HepG2 (cell line): Measurements from ENCODE around the gene TMEM174. TPM values are rescaled to one million over a fixed set of nuclear protein-coding genes. Genes with fewer than 3 reads are reported as not detected.
"Not testable (repeated sequence)": the region's sequence is repeated elsewhere in the genome, so short reads cannot be mapped to it uniquely, and the experiment has no call there.

Experiments used
- ATAC-seq: fragments of 200-7000 bp; cut with Tn5 transposase; 3 replicates; pipeline ENCODE4 v1.9.1; 2020; ENCODE audit warnings: mild to moderate bottlenecking, moderate library complexity
- BruUV-seq: library from RNA; stranded (reverse); fragments of 400-500 nt; replicated peaks from 2 replicates; lab custom pipeline; 2021; lab: Mats Ljungman, UMichigan
- CTCF ChIA-PET: fragments of 300-600 bp; formaldehyde crosslinking; extraction: SDS; loops from one replicate; lab custom pipeline; 2021; ENCODE audit warnings: low total read pairs, inconsistent platforms, low intra/inter-chr PET ratio; lab: Yijun Ruan, JAX
- POLR2A ChIA-PET: fragments of 350-600 bp; sonication (Branson Sonifier 250); formaldehyde crosslinking; loops from one replicate; lab custom pipeline; 2020; ENCODE audit warnings: antibody characterized with exemption, inconsistent platforms; lab: Yijun Ruan, JAX
- DNase-seq: peaks from one replicate; pipeline ENCODE4 v3.0.0-alpha.2; 2015; ENCODE audit warnings: low spot score
- FAIRE-seq: peaks from 3 replicates; lab custom pipeline; 2011; peaks lifted over from hg19 to GRCh38; lab: Jason Lieb, UNC
- H2AFZ ChIP-seq: one replicate; pipeline ENCODE4 v1.6.1; 2011; ENCODE audit warnings: low read length, inconsistent platforms
- H3K27ac ChIP-seq: fragments of 300-600 bp; 3 replicates; pipeline ENCODE4 v1.8.0; 2011; ENCODE audit warnings: mixed run types, mild to moderate bottlenecking, mixed read lengths, low read length, inconsistent platforms; ENCODE audit not compliant: insufficient read depth; ENCODE audit errors: extremely low read length
- H3K27me3 ChIP-seq, 2 experiments: fragments of 200-600 bp in 1 of 2; 2 replicates in 1 of 2; 3 replicates in 1 of 2; pipeline versions ENCODE4 v1.6.0 to v1.8.0; 2011; ENCODE audit warnings: low read length in 2 of 2, mild to moderate bottlenecking in 2 of 2, moderate library complexity in 2 of 2, inconsistent platforms in 1 of 2; ENCODE audit not compliant: insufficient read depth in 2 of 2, control insufficient read depth in 1 of 2
- H3K36me3 ChIP-seq, 2 experiments: fragments of 200-600 bp in 1 of 2; replicated peaks in 1 of 2; 2 replicates in 1 of 2; 3 replicates in 1 of 2; pipeline versions ENCODE4 v1.5.1 to v1.8.0; 2011; ENCODE audit warnings: low read length in 2 of 2, inconsistent platforms in 1 of 2; ENCODE audit not compliant: insufficient read depth in 2 of 2, control insufficient read depth in 1 of 2
- H3K4me1 ChIP-seq: 2 replicates; pipeline ENCODE4 v1.5.1; 2012; ENCODE audit warnings: low read length, inconsistent platforms; ENCODE audit not compliant: insufficient read depth
- H3K4me2 ChIP-seq: 2 replicates; pipeline ENCODE4 v1.6.0; 2011; ENCODE audit warnings: low read depth, low read length, inconsistent platforms
- H3K4me3 ChIP-seq, 3 experiments: fragments of 200-600 bp in 1 of 3; sonication (generic), shearing (Covaris generic) in 1 of 3; replicated peaks in 1 of 3; 2 replicates each; pipeline ENCODE4 v1.5.1; 2011 to 2016; ENCODE audit warnings: low read length in 3 of 3, inconsistent platforms in 2 of 3, low read depth in 2 of 3, mild to moderate bottlenecking in 2 of 3, control low read depth in 1 of 3, mixed read lengths in 1 of 3; ENCODE audit not compliant: insufficient read depth in 1 of 3
- H3K79me2 ChIP-seq: one replicate; pipeline ENCODE4 v1.6.1; 2011; ENCODE audit warnings: low read length, inconsistent platforms; ENCODE audit not compliant: insufficient read depth
- H3K9ac ChIP-seq: 2 replicates; pipeline ENCODE4 v1.6.0; 2011; ENCODE audit warnings: mild to moderate bottlenecking, low read depth, low read length, inconsistent platforms; ENCODE audit not compliant: insufficient read depth
- H3K9me3 ChIP-seq: 2 replicates; pipeline ENCODE4 v1.5.1; 2012; ENCODE audit warnings: mild to moderate bottlenecking, low read length
- H4K20me1 ChIP-seq: 2 replicates; pipeline ENCODE4 v1.6.0; 2011; ENCODE audit warnings: inconsistent platforms, mild to moderate bottlenecking, low read length, moderate library complexity; ENCODE audit not compliant: insufficient read depth
- EEA1 ChIP-seq: sonication (generic); formaldehyde crosslinking; IDR thresholded peaks from 2 replicates; pipeline ENCODE4 v1.5.1; 2020; ENCODE audit warnings: mild to moderate bottlenecking, missing genetic modification reagents, borderline replicate concordance
- HOXA3 ChIP-seq: sonication (generic); formaldehyde crosslinking; IDR thresholded peaks from 2 replicates; pipeline ENCODE4 v1.5.0; 2020; ENCODE audit warnings: missing genetic modification reagents
- RAD21 ChIP-seq: fragments of 450-650 bp; formaldehyde crosslinking; IDR thresholded peaks from 2 replicates; pipeline ENCODE4 v1.5.0; 2020; ENCODE audit warnings: mild to moderate bottlenecking
- ZBTB8A ChIP-seq: sonication (generic); formaldehyde crosslinking; IDR thresholded peaks from 2 replicates; pipeline ENCODE4 v1.4.0; 2020; ENCODE audit warnings: mild to moderate bottlenecking, low read depth, missing genetic modification reagents, borderline replicate concordance
- ZNF142 ChIP-seq: sonication (generic); formaldehyde crosslinking; IDR thresholded peaks from 2 replicates; pipeline ENCODE4 v1.4.0; 2020; ENCODE audit warnings: missing genetic modification reagents
- ZNF7 ChIP-seq: IDR thresholded peaks from 2 replicates; pipeline ENCODE4 v1.6.1; 2016; ENCODE audit warnings: missing biosample characterization, missing genetic modification reagents
- ZNF879 ChIP-seq: sonication (generic); formaldehyde crosslinking; IDR thresholded peaks from 2 replicates; pipeline ENCODE4 v1.8.1; 2023; ENCODE audit warnings: missing genetic modification reagents
- ZSCAN25 ChIP-seq: sonication (generic); formaldehyde crosslinking; IDR thresholded peaks from 2 replicates; pipeline ENCODE4 v1.8.0; 2022; ENCODE audit warnings: mild to moderate bottlenecking, missing genetic modification reagents
- WGBS: methylation state at CpG from one replicate; pipeline ENCODE4 v1.1.6; 2017; ENCODE audit warnings: low lambda C conversion rate; 5-methylcytosine and 5-hydroxymethylcytosine counted together
- in situ Hi-C: cut with HindIII; loops from 2 replicates; pipeline ENCODE4 v1.10.0; 2017; ENCODE audit warnings: low pct_unique_long_range_greater_than_20kb; ENCODE audit not compliant: extremely low pct_ligation_motif_present
- intact Hi-C: fragments of 100-400 bp; cut with micrococcal nuclease; formaldehyde crosslinking; loops from one replicate; pipeline ENCODE4 v1.10.0; 2022; ENCODE audit not compliant: unreplicated experiment
- polyA plus RNA-seq, 8 experiments: library from polyadenylated mRNA; depleted of rRNA in 3 of 8; stranded (reverse) in 7 of 8; unstranded in 1 of 8; fragments of >200 nt; fragmentation: Illumina TruSeq in 4 of 8; extraction: Trizol in 4 of 8; gene quantifications; 2 replicates each; pipeline versions ENCODE4 v1.2.1 to v1.2.3, GENCODE V29; 2011 to 2016; ENCODE audit warnings: low read depth in 4 of 8, missing spikeins in 1 of 8, mixed read lengths in 1 of 8; ENCODE audit not compliant: insufficient read depth in 1 of 8
- total RNA-seq, 5 experiments: library from RNA; depleted of rRNA; stranded (reverse); fragments of >200 nt; fragmentation: Illumina TruSeq; extraction: Trizol; gene quantifications; 2 replicates each; pipeline ENCODE4 v1.2.3, GENCODE V29; 2016; ENCODE audit warnings: low read depth in 1 of 5

TMEM174 gene
- total and polyA plus RNA-seq, 2 of the 13 experiments (the other 11 are each of a cell fraction or from before 2014, with no cell fraction given) = not detected

- no peaks in the 10 kb centered on the region for H4K20me1 ChIP-seq
- H3K79me2 ChIP-seq = no peaks in the 10 kb centered on the region
- H3K27me3 ChIP-seq = peaks cover 2 to 9% of the 10 kb centered on the region in 2 experiments; a peak in 2 of 5 replicates
- in situ Hi-C loops (loop anchor here (10.0 kb wide), 1 partner anchor 121 kb away; no protein-coding TSS in a partner anchor), intact Hi-C loops (no loop called here)
- H3K27ac ChIP-seq = no peak overlapping the region
- ATAC-seq (no peak), FAIRE-seq (no peak), DNase-seq (no peak)
- no TSS peak for BruUV-seq
- H3K36me3 ChIP-seq = no peaks in the 10 kb centered on the region
- H3K4me3 ChIP-seq = no peak overlapping the region
- no CpG with 5 or more reads among the region's 3 CpGs for WGBS
- ChIA-PET CTCF (no interaction called here), POLR2A (no interaction called here)
- no peak overlapping the region for H3K4me2 ChIP-seq
- H3K4me1 ChIP-seq = peaks cover 6% of the 10 kb centered on the region; the same call in 1 of the 2 replicates
- TF ChIP-seq ZNF879 (CRISPR knock-in tag) (no peak), RAD21 (CRISPR knock-in tag) (no peak), HOXA3 (CRISPR knock-in tag) (no peak), ZSCAN25 (CRISPR knock-in tag) (no peak), ZNF142 (no peak), ZBTB8A (CRISPR knock-in tag) (no peak), EEA1 (CRISPR knock-in tag) (no peak), ZNF7 (no peak)
- no peaks in the 10 kb centered on the region for H3K9me3 ChIP-seq
- no peak overlapping the region for H3K9ac ChIP-seq
- no peak overlapping the region for H2AFZ ChIP-seq
Observed at GRCh38 chr5:73205305-73205704, 32.3 kb downstream of the TMEM174 start.

- FAIRE-seq, CTCF ChIA-PET: not testable (repeated sequence)
Observed at GRCh38 chr5:73207239-73207638, 34.2 kb downstream of the TMEM174 start.

More at GRCh38 chr5:73207239-73207638, 34.2 kb downstream of the TMEM174 start:
- H3K79me2 ChIP-seq, H4K20me1 ChIP-seq, H3K9me3 ChIP-seq, H3K4me2 ChIP-seq, H3K27me3 ChIP-seq, intact Hi-C loops, POLR2A ChIA-PET, H3K9ac ChIP-seq, H2AFZ ChIP-seq, H3K4me3 ChIP-seq, BruUV-seq, ATAC-seq, H3K36me3 ChIP-seq, H3K27ac ChIP-seq, DNase-seq, H3K4me1 ChIP-seq: not testable (repeated sequence)
- 0% methylated on average over 3 of the region's 4 CpGs for WGBS
- in situ Hi-C loops = loop anchor here (10.0 kb wide), 1 partner anchor 122 kb away; no protein-coding TSS in a partner anchor
